ENCODE results near the gene BICDL1.

BICDL1 gene

GRCh38 chr12:120125792-120126634 lies 137.0 kb downstream of the BICDL1 start:
- Histone ChIP-seq H3K9ac (ENCODE audit: low read length) (no peak overlapping the region), H2AFZ (ENCODE audit: low read depth, low read length, severe bottlenecking) (no peak overlapping the region), H3K79me2 (ENCODE audit: insufficient read depth, low read length) (no peaks in the 10 kb centered on the region), H3K9me2 (replicated peaks; ENCODE audit: insufficient read depth, low read length) (no peaks in the 10 kb centered on the region), H3K36me3 (ENCODE audit: low read length) (peaks cover 10% of the 10 kb centered on the region; the same call in 1 of the 2 replicates), H3F3A (ENCODE audit: insufficient read depth) (peaks cover 26% of the 10 kb centered on the region), H3K9me3 (ENCODE audit: insufficient read depth, low read length) (no peaks in the 10 kb centered on the region), H3K4me2 (ENCODE audit: low read depth, low read length, poor library complexity, severe bottlenecking) (no peak overlapping the region), H3K27me3 (ENCODE audit: low read length) (no peaks in the 10 kb centered on the region), H4K20me1 (ENCODE audit: low read depth, low read length) (no peaks in the 10 kb centered on the region), H3K4me3 (ENCODE audit: insufficient read depth, low read length, poor library complexity, severe bottlenecking) (no peak overlapping the region), H3K27ac (ENCODE audit: low read depth, low read length) (peak overlapping the region; percentile 25; the same call in 1 of the 2 replicates)
- TF ChIP-seq EZH2phosphoT487 (conservative IDR thresholded peaks at IDR 0.05; ENCODE audit: low read length) (no peak), CTCF (IDR thresholded peaks at IDR 0.05; ENCODE audit: insufficient read depth, low read length, poor library complexity, severe bottlenecking) (no peak)

GRCh38 chr12:120126635-120127005 lies 137.6 kb downstream of the BICDL1 start:
- TF ChIP-seq CTCF (IDR thresholded peaks at IDR 0.05; ENCODE audit: insufficient read depth, low read length, poor library complexity, severe bottlenecking) (no peak), EZH2phosphoT487 (conservative IDR thresholded peaks at IDR 0.05; ENCODE audit: low read length) (no peak)
- Histone ChIP-seq H3F3A (ENCODE audit: insufficient read depth) (peaks cover 20% of the 10 kb centered on the region), H4K20me1 (ENCODE audit: low read depth, low read length) (no peaks in the 10 kb centered on the region), H3K9ac (ENCODE audit: low read length) (no peak overlapping the region), H2AFZ (ENCODE audit: low read depth, low read length, severe bottlenecking) (no peak overlapping the region), H3K9me3 (ENCODE audit: insufficient read depth, low read length) (no peaks in the 10 kb centered on the region), H3K36me3 (ENCODE audit: low read length) (peaks cover 10% of the 10 kb centered on the region; the same call in 1 of the 2 replicates), H3K4me3 (ENCODE audit: insufficient read depth, low read length, poor library complexity, severe bottlenecking) (no peak overlapping the region), H3K9me2 (replicated peaks; ENCODE audit: insufficient read depth, low read length) (no peaks in the 10 kb centered on the region), H3K4me2 (ENCODE audit: low read depth, low read length, poor library complexity, severe bottlenecking) (no peak overlapping the region), H3K27ac (ENCODE audit: low read depth, low read length) (no peak overlapping the region), H3K79me2 (ENCODE audit: insufficient read depth, low read length) (no peaks in the 10 kb centered on the region), H3K27me3 (ENCODE audit: low read length) (no peaks in the 10 kb centered on the region)

GRCh38 chr12:120130011-120130410 lies 141.0 kb downstream of the BICDL1 start:
- no peak overlapping the region for H3K4me2 ChIP-seq (ENCODE audit: low read depth, low read length, poor library complexity, severe bottlenecking)
- H3K9ac ChIP-seq (ENCODE audit: low read length): no peak overlapping the region
- no peak overlapping the region for H3K27ac ChIP-seq (ENCODE audit: low read depth, low read length)
- H3K27me3 ChIP-seq (ENCODE audit: low read length): no peaks in the 10 kb centered on the region
- H4K20me1 ChIP-seq (ENCODE audit: low read depth, low read length): no peaks in the 10 kb centered on the region
- no peak overlapping the region for H2AFZ ChIP-seq (ENCODE audit: low read depth, low read length, severe bottlenecking)
- TF ChIP-seq EZH2phosphoT487 (conservative IDR thresholded peaks at IDR 0.05; ENCODE audit: low read length): no peak
- TF ChIP-seq CTCF (IDR thresholded peaks at IDR 0.05; ENCODE audit: insufficient read depth, low read length, poor library complexity, severe bottlenecking): no peak
- peaks cover 32% of the 10 kb centered on the region for H3F3A ChIP-seq (ENCODE audit: insufficient read depth)
- H3K9me3 ChIP-seq (ENCODE audit: insufficient read depth, low read length): no peaks in the 10 kb centered on the region
- H3K9me2 ChIP-seq (replicated peaks; ENCODE audit: insufficient read depth, low read length): no peaks in the 10 kb centered on the region
- no peaks in the 10 kb centered on the region for H3K79me2 ChIP-seq (ENCODE audit: insufficient read depth, low read length)
- H3K4me3 ChIP-seq (ENCODE audit: insufficient read depth, low read length, poor library complexity, severe bottlenecking): no peak overlapping the region
- peaks cover 10% of the 10 kb centered on the region; the same call in 1 of the 2 replicates for H3K36me3 ChIP-seq (ENCODE audit: low read length)
